Sigmoid colon (tissue), 4 donors: ENCODE results near the gene SYTL2.

Experiments
- EP300 ChIP-seq, 4 donors: sonication (generic); formaldehyde crosslinking; IDR thresholded peaks; one replicate each; pipeline ENCODE4 v1.6.1; 2017; ENCODE audit warnings: antibody characterized with exemption in 4 of 4
- POLR2A ChIP-seq, 2 donors: fragments of 450-650 bp; IDR thresholded peaks; one replicate each; pipeline ENCODE4 v1.6.1; 2016; ENCODE audit warnings: antibody characterized with exemption in 2 of 2, mild to moderate bottlenecking in 2 of 2, moderate library complexity in 2 of 2
- POLR2AphosphoS5 ChIP-seq, 4 donors: sonication (generic); formaldehyde crosslinking; IDR thresholded peaks; one replicate each; pipeline ENCODE4 v1.6.1; 2017; ENCODE audit warnings: antibody characterized with exemption in 4 of 4
- TF ChIP-seq, protein P1 (sequence below), 4 experiments: fragments of 450-650 bp in 3 of 4; fragments of 200-600 bp in 1 of 4; IDR thresholded peaks; one replicate each; pipeline ENCODE4 v1.5.1; 2016 to 2019; ENCODE audit warnings: antibody characterized with exemption in 4 of 4, mild to moderate bottlenecking in 3 of 4, moderate library complexity in 2 of 4

DNA sequence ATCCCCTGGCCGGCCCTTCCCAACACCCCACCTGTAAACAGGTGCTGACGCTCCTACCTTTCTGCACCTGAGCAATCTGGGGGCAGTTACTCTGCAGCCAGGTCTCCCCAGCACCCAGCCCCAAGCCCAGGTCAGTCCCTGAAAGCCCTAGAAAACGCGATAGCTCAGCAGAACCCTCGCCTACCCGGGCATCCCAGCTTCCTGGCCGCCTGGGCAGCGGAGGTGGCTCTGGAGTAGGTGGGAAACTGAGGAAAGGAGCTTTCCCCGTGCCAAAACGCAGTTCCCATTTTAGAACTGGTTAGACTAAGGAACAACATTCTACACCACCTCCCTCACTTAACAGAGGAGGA, 445 bp downstream of the SYTL2 start:
- TF ChIP-seq EP300 (IDR thresholded peaks at IDR 0.05) (no peak), POLR2A (IDR thresholded peaks at IDR 0.05) (no peak), POLR2AphosphoS5 (IDR thresholded peaks at IDR 0.05) (no peak)
- TF ChIP-seq, protein P1, sequence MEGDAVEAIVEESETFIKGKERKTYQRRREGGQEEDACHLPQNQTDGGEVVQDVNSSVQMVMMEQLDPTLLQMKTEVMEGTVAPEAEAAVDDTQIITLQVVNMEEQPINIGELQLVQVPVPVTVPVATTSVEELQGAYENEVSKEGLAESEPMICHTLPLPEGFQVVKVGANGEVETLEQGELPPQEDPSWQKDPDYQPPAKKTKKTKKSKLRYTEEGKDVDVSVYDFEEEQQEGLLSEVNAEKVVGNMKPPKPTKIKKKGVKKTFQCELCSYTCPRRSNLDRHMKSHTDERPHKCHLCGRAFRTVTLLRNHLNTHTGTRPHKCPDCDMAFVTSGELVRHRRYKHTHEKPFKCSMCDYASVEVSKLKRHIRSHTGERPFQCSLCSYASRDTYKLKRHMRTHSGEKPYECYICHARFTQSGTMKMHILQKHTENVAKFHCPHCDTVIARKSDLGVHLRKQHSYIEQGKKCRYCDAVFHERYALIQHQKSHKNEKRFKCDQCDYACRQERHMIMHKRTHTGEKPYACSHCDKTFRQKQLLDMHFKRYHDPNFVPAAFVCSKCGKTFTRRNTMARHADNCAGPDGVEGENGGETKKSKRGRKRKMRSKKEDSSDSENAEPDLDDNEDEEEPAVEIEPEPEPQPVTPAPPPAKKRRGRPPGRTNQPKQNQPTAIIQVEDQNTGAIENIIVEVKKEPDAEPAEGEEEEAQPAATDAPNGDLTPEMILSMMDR (IDR thresholded peaks at IDR 0.05): no peak
